ENCODE data around the gene GTSF1L. TPM values are rescaled to one million over a fixed set of nuclear protein-coding genes. Genes with fewer than 3 reads are reported as not detected.

The GTSF1L gene
- total RNA-seq, 4 donors from 2014 or later = not detected

DNA sequence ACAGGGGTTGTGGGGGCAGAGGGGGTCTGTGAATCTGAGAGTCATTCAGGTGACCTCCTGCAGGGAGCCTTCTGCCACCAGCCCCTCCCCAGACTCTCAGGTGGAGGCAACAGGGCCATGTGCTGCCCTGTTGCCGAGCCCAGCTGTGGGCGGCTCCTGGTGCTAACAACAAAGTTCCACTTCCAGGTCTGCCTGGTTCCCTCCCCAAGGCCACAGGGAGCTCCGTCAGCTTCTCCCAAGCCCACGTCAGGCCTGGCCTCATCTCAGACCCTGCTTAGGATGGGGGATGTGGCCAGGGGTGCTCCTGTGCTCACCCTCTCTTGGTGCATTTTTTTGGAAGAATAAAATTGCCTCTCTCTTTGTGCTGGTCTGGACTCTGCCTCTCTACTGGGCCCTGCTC lies 10.7 kb downstream of the GTSF1L start:
- Histone ChIP-seq H3K36me3 (no peaks in the 10 kb centered on the region), H3K27ac (no peak overlapping the region), H3K27me3 (no peaks in the 10 kb centered on the region), H3K4me1 (no peaks in the 10 kb centered on the region), H3K4me3 (no peak overlapping the region), H3K9me3 (no peaks in the 10 kb centered on the region)
- 94% methylated on average over 4 of the region's 4 CpGs; no CpG with 5 or more reads in 1 of the 2 donors for WGBS, 2 donors (ENCODE audit: low coverage in 1 of 2)
- intact Hi-C loops (cut with DNase I; ENCODE audit: low total_unique reads) = no loop called here
- TF ChIP-seq POLR2AphosphoS5 (IDR thresholded peaks at IDR 0.05) = no peak
- no peak for TF ChIP-seq EP300 (IDR thresholded peaks at IDR 0.05; ENCODE audit: low read depth)
- TF ChIP-seq, protein P1, sequence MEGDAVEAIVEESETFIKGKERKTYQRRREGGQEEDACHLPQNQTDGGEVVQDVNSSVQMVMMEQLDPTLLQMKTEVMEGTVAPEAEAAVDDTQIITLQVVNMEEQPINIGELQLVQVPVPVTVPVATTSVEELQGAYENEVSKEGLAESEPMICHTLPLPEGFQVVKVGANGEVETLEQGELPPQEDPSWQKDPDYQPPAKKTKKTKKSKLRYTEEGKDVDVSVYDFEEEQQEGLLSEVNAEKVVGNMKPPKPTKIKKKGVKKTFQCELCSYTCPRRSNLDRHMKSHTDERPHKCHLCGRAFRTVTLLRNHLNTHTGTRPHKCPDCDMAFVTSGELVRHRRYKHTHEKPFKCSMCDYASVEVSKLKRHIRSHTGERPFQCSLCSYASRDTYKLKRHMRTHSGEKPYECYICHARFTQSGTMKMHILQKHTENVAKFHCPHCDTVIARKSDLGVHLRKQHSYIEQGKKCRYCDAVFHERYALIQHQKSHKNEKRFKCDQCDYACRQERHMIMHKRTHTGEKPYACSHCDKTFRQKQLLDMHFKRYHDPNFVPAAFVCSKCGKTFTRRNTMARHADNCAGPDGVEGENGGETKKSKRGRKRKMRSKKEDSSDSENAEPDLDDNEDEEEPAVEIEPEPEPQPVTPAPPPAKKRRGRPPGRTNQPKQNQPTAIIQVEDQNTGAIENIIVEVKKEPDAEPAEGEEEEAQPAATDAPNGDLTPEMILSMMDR (IDR thresholded peaks at IDR 0.05) = no peak
- TF ChIP-seq POLR2A (IDR thresholded peaks at IDR 0.05) = no peak
- no peak for DNase-seq
- in situ Hi-C loops (cut with MboI; ENCODE audit: low pct_ligation_motif_present in 1 of 4, low pct_unique_long_range_greater_than_20kb in 1 of 4, low sequenced_read_pairs in 3 of 4) = no loop called here

DNA sequence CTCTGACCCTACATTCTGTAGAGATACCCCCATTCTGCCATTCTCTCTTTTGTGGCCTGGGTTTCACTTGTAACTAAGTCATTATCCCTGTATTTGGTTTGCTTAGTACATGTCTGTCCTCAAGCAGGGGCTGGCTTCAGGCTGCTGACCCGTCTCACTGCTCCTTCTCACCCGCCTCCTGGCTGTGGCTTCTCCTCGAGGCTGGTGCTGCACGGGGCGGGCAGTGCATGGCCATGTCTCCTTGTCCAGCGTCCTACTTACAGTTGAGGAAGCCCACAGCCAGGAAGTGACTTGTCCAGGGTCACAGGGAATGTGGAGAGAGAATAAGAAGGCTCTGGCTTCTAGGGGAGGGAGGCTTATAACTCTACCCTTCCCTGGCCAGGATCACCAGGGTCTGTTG lies 11.3 kb downstream of the GTSF1L start:
- intact Hi-C loops (cut with DNase I; ENCODE audit: low total_unique reads) (no loop called here), in situ Hi-C loops (cut with MboI; ENCODE audit: low pct_ligation_motif_present in 1 of 4, low pct_unique_long_range_greater_than_20kb in 1 of 4, low sequenced_read_pairs in 3 of 4) (no loop called here)
- WGBS, 2 donors (ENCODE audit: low coverage in 1 of 2) = 94 to 95% methylated on average over 6 of the region's 6 CpGs
- Histone ChIP-seq H3K27me3 (no peaks in the 10 kb centered on the region), H3K27ac (no peak overlapping the region), H3K9me3 (no peaks in the 10 kb centered on the region), H3K4me3 (no peak overlapping the region), H3K4me1 (no peaks in the 10 kb centered on the region), H3K36me3 (no peaks in the 10 kb centered on the region)
- no peak for TF ChIP-seq POLR2AphosphoS5 (IDR thresholded peaks at IDR 0.05)
- no peak for TF ChIP-seq POLR2A (IDR thresholded peaks at IDR 0.05)
- no peak for TF ChIP-seq EP300 (IDR thresholded peaks at IDR 0.05; ENCODE audit: low read depth)
- TF ChIP-seq, protein P1 (IDR thresholded peaks at IDR 0.05) = no peak
- DNase-seq = no peak

DNA sequence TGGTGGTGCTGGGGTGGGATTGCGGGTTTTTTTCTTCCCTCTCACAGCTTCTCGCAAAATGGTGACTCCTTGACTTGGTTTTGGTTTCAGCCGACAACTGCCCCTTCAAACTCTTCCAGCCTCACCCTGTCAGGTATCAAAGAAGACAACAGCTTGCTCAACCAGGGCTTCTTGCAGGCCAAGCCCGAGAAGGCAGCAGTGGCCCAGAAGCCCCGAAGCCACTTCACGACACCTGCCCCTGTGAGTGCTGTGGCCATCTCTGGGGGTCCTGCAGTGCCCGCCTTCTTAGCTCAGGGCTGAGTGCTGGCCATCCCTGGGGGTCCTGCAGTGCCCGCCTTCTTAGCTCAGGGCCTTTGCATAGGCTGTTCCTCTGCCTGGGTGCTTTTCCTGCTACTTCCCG lies 11.8 kb downstream of the GTSF1L start:
- TF ChIP-seq EP300 (IDR thresholded peaks at IDR 0.05; ENCODE audit: low read depth) (no peak), POLR2A (IDR thresholded peaks at IDR 0.05) (no peak), POLR2AphosphoS5 (IDR thresholded peaks at IDR 0.05) (no peak)
- TF ChIP-seq, protein P1 (IDR thresholded peaks at IDR 0.05) = no peak
- in situ Hi-C loops (cut with MboI; ENCODE audit: low pct_ligation_motif_present in 1 of 4, low pct_unique_long_range_greater_than_20kb in 1 of 4, low sequenced_read_pairs in 3 of 4) = no loop called here

DNA sequence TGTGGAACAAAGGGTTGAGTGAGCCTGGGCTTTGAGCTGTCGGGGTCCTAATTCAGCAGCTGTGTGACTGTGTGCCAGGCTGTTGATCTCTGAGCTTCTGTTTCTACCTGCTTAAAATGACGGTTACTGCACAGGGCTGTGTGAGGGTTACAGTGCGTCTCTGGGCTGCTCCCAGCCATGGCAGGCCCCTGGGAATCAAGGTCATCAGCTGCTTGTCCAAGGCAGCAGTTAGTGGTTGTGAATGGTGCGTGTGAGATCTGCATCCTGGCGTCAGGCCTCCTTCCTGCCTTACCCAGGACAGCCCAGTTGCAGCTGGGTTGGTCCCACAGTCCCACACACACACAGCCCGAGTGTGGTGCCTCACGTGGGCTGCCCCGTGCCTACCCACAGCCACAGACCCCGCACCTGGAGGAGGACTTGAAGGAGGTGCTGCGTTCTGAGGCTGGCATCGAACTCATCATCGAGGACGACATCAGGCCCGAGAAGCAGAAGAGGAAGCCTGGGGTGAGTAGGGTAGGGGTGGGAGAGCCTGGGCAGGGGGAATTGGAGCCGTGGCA lies 15.6 kb downstream of the GTSF1L start:
- Histone ChIP-seq H3K4me1 (no peaks in the 10 kb centered on the region), H3K9me3 (no peaks in the 10 kb centered on the region), H3K27me3 (no peaks in the 10 kb centered on the region), H3K36me3 (no peaks in the 10 kb centered on the region), H3K4me3 (no peak overlapping the region), H3K27ac (peak overlapping the region in 1 of 4 donors; percentile 21)
- intact Hi-C loops (cut with DNase I; ENCODE audit: low total_unique reads) (no loop called here), in situ Hi-C loops (cut with MboI; ENCODE audit: low pct_ligation_motif_present in 1 of 4, low pct_unique_long_range_greater_than_20kb in 1 of 4, low sequenced_read_pairs in 3 of 4) (no loop called here)
- no peak for TF ChIP-seq EP300 (IDR thresholded peaks at IDR 0.05; ENCODE audit: low read depth)
- no peak for TF ChIP-seq POLR2A (IDR thresholded peaks at IDR 0.05)
- TF ChIP-seq POLR2AphosphoS5 (IDR thresholded peaks at IDR 0.05) = no peak
- TF ChIP-seq, protein P1 (IDR thresholded peaks at IDR 0.05) = no peak
- 84% methylated on average over 15 of the region's 15 CpGs; no CpG with 5 or more reads in 1 of the 2 donors for WGBS, 2 donors (ENCODE audit: low coverage in 1 of 2)
- no peak for DNase-seq

More for the DNA sequence above, 11.8 kb downstream of the GTSF1L start:
- 86 to 92% methylated on average over 1 to 9 of the region's 9 CpGs for WGBS, 2 donors (ENCODE audit: low coverage in 1 of 2)
- H3K36me3 ChIP-seq = no peaks in the 10 kb centered on the region
- no peaks in the 10 kb centered on the region for H3K9me3 ChIP-seq
- intact Hi-C loops (cut with DNase I; ENCODE audit: low total_unique reads) = no loop called here
- no peak for DNase-seq
- no peaks in the 10 kb centered on the region for H3K27me3 ChIP-seq
- H3K4me3 ChIP-seq = no peak overlapping the region
- no peak overlapping the region for H3K27ac ChIP-seq
- H3K4me1 ChIP-seq = no peaks in the 10 kb centered on the region

All from transverse colon (tissue), 4 donors.